Muscle layer of colon (tissue), 2 donors: ENCODE data around the gene ZAR1.

ENCODE experiments used
- H3K27ac ChIP-seq: one replicate; pipeline ENCODE4 v1.7.0; 2013; ENCODE audit warnings: low read depth, mild to moderate bottlenecking, low read length, moderate library complexity
- H3K27me3 ChIP-seq, 2 donors: one replicate each; pipeline ENCODE4 v1.7.0; 2013; ENCODE audit warnings: low read length in 2 of 2, mild to moderate bottlenecking in 2 of 2; ENCODE audit not compliant: insufficient read depth in 2 of 2, control insufficient read depth in 1 of 2
- H3K36me3 ChIP-seq: one replicate; pipeline ENCODE4 v1.7.0; 2013; ENCODE audit warnings: mild to moderate bottlenecking, low read length; ENCODE audit not compliant: insufficient read depth
- H3K4me1 ChIP-seq: one replicate; pipeline ENCODE4 v1.7.0; 2013; ENCODE audit warnings: mild to moderate bottlenecking, low read length; ENCODE audit not compliant: insufficient read depth
- H3K4me3 ChIP-seq, 2 donors: one replicate each; pipeline ENCODE4 v1.7.0; 2013; ENCODE audit warnings: low read length in 2 of 2, low read depth in 1 of 2, mild to moderate bottlenecking in 1 of 2, moderate library complexity in 1 of 2
- H3K9ac ChIP-seq: one replicate; pipeline ENCODE4 v1.7.0; 2013; ENCODE audit warnings: low read length
- H3K9me3 ChIP-seq: one replicate; pipeline ENCODE4 v1.7.0; 2013; ENCODE audit warnings: mild to moderate bottlenecking, low read length
- donor health status: abdominal sarcoma.
- donor health status: Adenocarcinoma of cecum.

ZAR1 gene

GRCh38 chr4:48526406-48526805 lies 36.4 kb downstream of the ZAR1 start:
- H3K36me3 ChIP-seq, result peaks cover 63% of the 10 kb centered on the region

GRCh38 chr4:48538358-48538757 lies 48.3 kb downstream of the ZAR1 start:
- Histone ChIP-seq H3K4me1 (no peaks in the 10 kb centered on the region), H3K27me3 (no peaks in the 10 kb centered on the region), H3K4me3 (no peak overlapping the region), H3K36me3 (peaks cover 50% of the 10 kb centered on the region), H3K9ac (no peak overlapping the region), H3K9me3 (no peaks in the 10 kb centered on the region), H3K27ac (no peak overlapping the region)

More at GRCh38 chr4:48526406-48526805, 36.4 kb downstream of the ZAR1 start:
- Histone ChIP-seq H3K27me3 (no peaks in the 10 kb centered on the region), H3K9me3 (no peaks in the 10 kb centered on the region), H3K27ac (no peak overlapping the region), H3K4me3 (no peak overlapping the region), H3K4me1 (no peaks in the 10 kb centered on the region), H3K9ac (no peak overlapping the region)

- Histone ChIP-seq H3K27ac (no peak overlapping the region), H3K36me3 (peaks cover 53% of the 10 kb centered on the region), H3K9me3 (no peaks in the 10 kb centered on the region), H3K9ac (no peak overlapping the region), H3K27me3 (no peaks in the 10 kb centered on the region), H3K4me1 (no peaks in the 10 kb centered on the region), H3K4me3 (no peak overlapping the region)
Observed at GRCh38 chr4:48539597-48539996, 49.5 kb downstream of the ZAR1 start.

GRCh38 chr4:48542888-48543287 lies 52.8 kb downstream of the ZAR1 start:
- Histone ChIP-seq H3K4me1 (no peaks in the 10 kb centered on the region), H3K9ac (no peak overlapping the region), H3K36me3 (peaks cover 56% of the 10 kb centered on the region), H3K27me3 (no peaks in the 10 kb centered on the region), H3K27ac (no peak overlapping the region), H3K9me3 (no peaks in the 10 kb centered on the region), H3K4me3 (no peak overlapping the region)

- H3K4me1 ChIP-seq, result no peaks in the 10 kb centered on the region
- H3K36me3 ChIP-seq, result peaks cover 60% of the 10 kb centered on the region
- H3K9ac ChIP-seq, result no peak overlapping the region
- no peaks in the 10 kb centered on the region for H3K9me3 ChIP-seq
- H3K27ac ChIP-seq, result no peak overlapping the region
- H3K27me3 ChIP-seq, result no peaks in the 10 kb centered on the region
- H3K4me3 ChIP-seq, result no peak overlapping the region
Observed at GRCh38 chr4:48543796-48544195, 53.7 kb downstream of the ZAR1 start.
